HG03066 (cell line): ENCODE results near the gene PDE2A.

Experiments used
- ATAC-seq: cut with Tn5 transposase; IDR thresholded peaks from one replicate; pipeline ENCODE4 v1.9.1; 2021; ENCODE audit warnings: low read depth; ENCODE audit not compliant: unreplicated experiment

Gene PDE2A

GRCh38 chr11:72685560-72686480 lies 11.6 kb upstream of the PDE2A start:
- ATAC-seq: no peak

- no peak for ATAC-seq
These were observed 10.2 kb upstream of the PDE2A start for GRCh38 chr11:72684236-72684912.

GRCh38 chr11:72683782-72684200 lies 9.6 kb upstream of the PDE2A start:
- ATAC-seq: no peak

- ATAC-seq: no peak
These were observed 8.6 kb upstream of the PDE2A start for GRCh38 chr11:72682858-72683243.

GRCh38 chr11:72682238-72682857 lies 8.1 kb upstream of the PDE2A start:
- ATAC-seq: no peak

- no peak for ATAC-seq
These were observed 7.3 kb upstream of the PDE2A start for GRCh38 chr11:72681226-72682153.

GRCh38 chr11:72680624-72681158 lies 6.5 kb upstream of the PDE2A start:
- no peak for ATAC-seq

- no peak for ATAC-seq
These were observed 5.6 kb upstream of the PDE2A start for GRCh38 chr11:72679869-72680268.

GRCh38 chr11:72678524-72678923 lies 4.3 kb upstream of the PDE2A start:
- no peak for ATAC-seq

- no peak for ATAC-seq
These were observed 2.7 kb upstream of the PDE2A start for GRCh38 chr11:72676861-72677341.

GRCh38 chr11:72675221-72675620 lies 999 bp upstream of the PDE2A start:
- ATAC-seq: no peak

- ATAC-seq: no peak
These were observed 809 bp downstream of the PDE2A start for GRCh38 chr11:72673284-72673942.

- ATAC-seq: no peak
These were observed 1.5 kb downstream of the PDE2A start for GRCh38 chr11:72672597-72673238.

GRCh38 chr11:72671152-72672099 lies 2.8 kb downstream of the PDE2A start:
- ATAC-seq: no peak

GRCh38 chr11:72670041-72670440 lies 4.2 kb downstream of the PDE2A start:
- no peak for ATAC-seq

GRCh38 chr11:72669527-72669926 lies 4.7 kb downstream of the PDE2A start:
- ATAC-seq: no peak

- ATAC-seq: peak; percentile 78
These were observed 5.4 kb downstream of the PDE2A start for GRCh38 chr11:72668629-72669347.
